GM19043 (cell line): ENCODE data around the gene NDUFA13.

Experiments used
- ATAC-seq: cut with Tn5 transposase; IDR thresholded peaks from one replicate; pipeline ENCODE4 v1.9.1; 2021; ENCODE audit warnings: low read depth; ENCODE audit not compliant: unreplicated experiment

The NDUFA13 gene

DNA sequence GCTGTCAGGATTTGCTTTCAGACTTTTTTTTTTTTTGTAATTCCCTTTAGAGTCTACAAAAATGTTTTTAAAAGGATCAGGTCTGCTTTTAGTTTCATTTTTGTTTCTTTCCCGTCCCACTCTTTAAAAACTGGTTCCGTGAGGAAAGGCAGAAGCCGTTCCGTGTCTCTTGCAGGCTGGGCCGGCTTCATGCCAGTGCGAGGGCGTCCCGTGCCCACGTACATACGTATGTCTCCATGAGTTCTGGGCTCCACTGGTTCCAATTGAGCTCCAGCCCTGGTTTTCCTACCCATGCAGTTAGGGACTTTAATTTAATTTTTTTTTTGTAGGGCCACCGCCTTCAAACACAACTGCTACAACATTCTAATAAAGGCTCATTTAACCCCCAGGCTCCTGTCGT lies 9.4 kb upstream of the NDUFA13 start:
- ATAC-seq = no peak

DNA sequence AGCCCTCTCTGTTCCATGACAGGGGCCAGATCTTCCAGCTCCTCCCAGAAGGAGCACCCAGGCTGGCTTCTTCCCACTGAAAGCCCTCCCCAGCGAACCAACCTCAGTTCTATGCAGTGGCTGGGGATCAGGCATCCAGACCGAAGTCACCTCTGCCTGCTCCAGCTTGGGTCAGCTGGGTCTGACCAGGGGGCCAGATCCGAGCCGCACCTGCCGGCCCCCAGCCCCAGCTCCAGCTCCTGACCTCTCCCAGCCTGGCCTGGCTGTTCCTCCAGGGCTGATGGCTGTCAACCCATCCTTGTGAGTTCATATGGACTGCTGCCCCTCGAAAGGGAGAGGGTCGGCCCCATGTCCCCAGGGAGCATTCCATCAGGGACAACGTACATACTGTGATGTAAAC lies 8.7 kb upstream of the NDUFA13 start:
- ATAC-seq = no peak

GRCh38 chr19:19508217-19508616 lies 7.8 kb upstream of the NDUFA13 start:
- ATAC-seq = no peak

DNA sequence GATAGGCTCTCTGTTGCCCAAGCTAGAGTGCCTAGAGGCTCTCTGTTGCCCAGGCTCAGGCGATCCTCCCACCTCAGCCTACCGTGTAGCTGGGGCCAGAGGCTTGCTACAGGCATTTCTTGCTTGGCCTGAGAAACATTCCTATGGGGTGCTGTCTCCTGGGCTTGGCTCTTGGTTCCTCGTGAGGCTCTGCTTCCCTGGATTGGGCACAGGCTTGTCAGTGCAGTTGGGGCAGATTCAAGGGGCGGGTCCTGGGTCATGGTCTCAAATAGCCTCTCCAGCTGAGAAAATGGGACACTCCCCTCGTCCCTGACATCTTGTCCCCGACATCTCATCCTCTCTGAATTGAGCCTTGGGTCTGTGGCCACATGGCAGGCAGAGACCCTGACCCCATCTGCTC lies 5.6 kb upstream of the NDUFA13 start:
- ATAC-seq = no peak

DNA sequence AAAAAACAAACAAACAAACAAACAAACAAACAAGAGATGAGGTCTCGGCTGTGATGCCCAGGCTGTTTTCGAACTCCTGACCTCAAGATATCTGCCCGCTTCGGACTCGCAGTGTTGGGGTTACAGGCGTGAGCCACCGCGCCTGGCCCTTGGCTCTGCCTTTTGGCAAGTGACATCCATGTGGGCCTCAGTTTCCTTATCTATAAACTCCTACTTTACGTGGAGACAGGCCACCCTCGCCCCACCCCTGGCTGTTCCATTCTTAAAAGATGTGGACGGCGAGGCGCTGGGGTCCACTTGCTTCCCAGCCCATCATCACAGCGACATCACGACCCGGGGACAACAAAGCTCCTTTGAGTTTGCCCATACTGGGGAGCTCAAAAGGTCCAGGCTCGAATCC lies 2.3 kb upstream of the NDUFA13 start:
- ATAC-seq = no peak

DNA sequence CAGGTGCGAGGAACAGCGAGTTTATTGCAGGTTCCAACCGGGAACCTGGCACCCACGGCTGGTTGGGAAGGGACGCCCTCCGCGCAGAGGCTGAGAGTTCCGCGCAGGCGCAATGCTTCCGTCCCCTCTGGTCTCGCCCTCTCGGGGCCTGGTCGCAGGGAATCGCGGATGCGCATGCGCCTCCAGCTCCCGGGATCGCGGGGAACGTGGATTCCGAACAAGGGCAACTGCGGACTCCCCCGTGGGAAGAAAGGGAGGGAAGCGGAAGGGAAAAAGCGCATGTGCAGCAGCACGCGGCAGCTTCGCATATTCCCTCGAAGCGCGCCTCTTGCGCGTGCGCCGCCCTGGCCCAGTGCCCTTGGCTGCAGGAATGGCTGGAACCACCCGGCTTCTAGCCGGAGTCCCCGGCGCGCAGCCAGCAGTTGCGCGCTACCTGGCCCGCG lies 1.8 kb upstream of the NDUFA13 start:
- no peak for ATAC-seq

DNA sequence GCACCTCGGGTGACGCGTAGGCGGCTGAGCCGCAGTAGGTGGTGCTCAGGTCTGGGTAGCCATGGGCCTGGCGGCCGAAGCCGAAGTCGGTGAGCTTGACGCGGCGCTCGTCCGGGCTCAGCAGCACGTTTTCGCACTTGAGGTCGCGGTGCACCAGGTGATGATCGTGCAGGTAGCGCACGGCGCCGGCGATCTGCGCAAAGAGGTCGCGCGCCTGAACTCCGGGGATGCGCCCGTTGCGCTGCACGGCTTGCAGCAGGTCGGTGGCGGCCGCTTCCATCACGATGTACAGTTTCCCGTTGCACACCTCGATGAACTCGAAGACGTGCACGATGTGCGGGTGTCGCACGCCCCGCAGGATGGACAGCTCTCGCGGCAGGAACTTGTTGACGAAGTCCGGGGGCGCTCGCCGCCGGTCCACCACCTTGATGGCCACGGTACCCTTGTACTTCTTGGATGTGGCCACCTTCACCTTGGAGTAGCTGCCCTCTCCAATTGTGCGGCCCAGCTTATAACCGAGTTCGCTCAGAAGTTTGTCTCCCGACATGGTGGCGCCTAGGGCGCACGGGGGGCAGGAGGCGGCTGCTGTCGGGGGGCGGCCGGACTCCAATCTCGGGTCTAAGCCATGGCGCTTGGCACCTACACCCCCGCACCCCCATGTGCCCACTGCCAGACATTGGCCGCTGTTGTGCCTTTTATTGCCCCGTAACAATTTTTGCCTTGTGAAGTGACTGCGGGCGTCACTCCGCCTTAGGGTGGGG lies 964 bp upstream of the NDUFA13 start, which contains the start of gene TSSK6:
Gene TSSK6 (minus strand): TSS at position 668 of the 761 bp plus-strand sequence. CDS start 121 bp downstream, at position 547.
- no peak for ATAC-seq

- ATAC-seq = no peak
Measured at GRCh38 chr19:19517235-19517619, 1.2 kb downstream of the NDUFA13 start.

- no peak for ATAC-seq
Measured at GRCh38 chr19:19520989-19521388, 5.0 kb downstream of the NDUFA13 start.

GRCh38 chr19:19523177-19523576 lies 7.2 kb downstream of the NDUFA13 start:
- ATAC-seq = no peak

DNA sequence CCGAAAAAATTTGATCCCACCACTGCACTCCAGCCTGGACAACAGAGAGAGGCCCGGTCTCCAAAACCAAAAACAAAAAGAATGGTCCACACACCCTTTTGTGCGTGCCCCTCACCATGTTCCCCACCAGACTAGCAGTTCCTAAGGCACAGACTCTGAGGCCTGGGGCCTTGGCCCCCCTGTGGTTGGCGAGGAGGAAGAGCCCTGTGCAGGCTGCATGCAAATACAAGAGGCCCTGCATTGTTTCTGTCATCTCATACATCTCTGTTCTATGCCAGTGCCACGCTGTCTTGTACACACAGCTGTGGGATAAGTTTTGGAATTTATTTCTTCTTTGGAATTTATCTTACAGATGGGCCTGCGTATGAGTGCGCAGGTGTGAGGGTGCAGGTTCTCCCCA lies 8.0 kb downstream of the NDUFA13 start:
- no peak for ATAC-seq

DNA sequence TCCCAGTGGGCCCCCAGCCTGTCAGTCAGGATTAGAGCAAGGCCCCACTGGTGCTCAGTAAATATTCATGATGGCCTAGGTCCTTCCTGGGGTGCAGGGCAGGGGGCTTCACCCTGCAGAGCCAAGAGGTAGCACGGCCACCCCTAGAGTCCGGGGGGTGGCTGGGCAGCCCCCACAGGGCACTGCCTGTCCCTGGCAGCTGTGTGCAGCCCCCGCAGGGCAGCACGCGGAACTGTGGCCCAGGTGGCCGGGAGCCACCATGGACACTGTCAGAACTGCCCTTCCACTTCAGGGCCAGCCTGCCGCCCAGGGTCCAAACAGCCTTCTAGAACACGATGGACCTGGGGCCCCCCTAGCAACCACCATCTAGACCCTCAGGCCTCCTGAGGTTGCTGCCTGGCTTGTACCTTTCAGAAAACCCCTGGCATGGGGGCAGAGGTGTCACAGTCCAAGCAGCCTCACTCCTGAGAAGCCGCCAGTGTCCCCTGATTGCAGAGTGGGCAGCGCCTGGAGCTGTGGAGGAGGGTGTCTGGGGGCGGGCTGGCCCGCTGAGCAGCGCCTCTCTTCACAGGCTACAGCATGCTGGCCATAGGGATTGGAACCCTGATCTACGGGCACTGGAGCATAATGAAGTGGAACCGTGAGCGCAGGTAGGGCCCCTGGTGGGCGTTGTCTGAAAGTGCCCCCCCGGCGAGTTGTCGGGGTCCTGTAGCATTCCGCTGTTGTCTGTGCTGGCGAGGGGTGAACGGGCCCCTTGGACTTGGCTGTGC lies 9.8 kb downstream of the NDUFA13 start:
- ATAC-seq = no peak

DNA sequence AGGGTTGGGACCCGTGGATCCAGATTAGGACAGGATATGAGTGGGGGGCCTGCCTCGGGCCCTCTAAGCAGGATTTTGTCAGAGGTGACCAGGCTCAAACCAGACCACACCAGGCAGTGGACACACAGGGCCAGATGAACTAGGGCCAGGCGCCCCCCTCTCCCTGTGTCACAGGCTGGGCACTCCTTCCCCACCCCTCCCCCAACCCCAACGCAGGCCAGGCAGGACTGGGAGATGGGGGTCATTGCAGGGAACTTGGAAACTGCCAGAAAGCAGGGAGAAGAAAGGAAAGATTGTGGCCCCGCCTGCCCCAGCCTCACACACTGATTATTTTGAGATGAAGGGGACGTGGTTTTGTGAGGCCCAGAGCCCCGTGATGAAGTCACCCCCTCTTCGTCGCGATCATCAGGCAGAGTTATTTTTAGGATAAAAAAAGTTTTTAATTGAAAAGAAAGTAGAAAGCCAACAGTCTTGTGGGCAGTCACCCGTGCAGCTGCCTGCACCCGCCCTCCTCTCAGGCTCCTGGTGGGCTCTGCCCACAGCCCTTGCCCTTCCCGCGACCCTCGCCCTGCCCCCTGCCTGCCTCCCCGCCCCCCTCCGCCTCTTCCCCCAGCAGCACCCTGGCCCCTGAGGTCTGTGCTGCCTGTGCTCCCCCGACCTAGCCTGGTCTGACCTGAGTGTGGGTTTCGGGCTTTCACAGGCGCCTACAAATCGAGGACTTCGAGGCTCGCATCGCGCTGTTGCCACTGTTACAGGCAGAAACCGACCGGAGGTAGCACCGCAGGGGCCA lies 10.8 kb downstream of the NDUFA13 start:
- no peak for ATAC-seq

GRCh38 chr19:19527371-19527656 lies 11.3 kb downstream of the NDUFA13 start:
- ATAC-seq = no peak

- no peak for ATAC-seq
Measured at GRCh38 chr19:19527674-19528625, 11.9 kb downstream of the NDUFA13 start.

DNA sequence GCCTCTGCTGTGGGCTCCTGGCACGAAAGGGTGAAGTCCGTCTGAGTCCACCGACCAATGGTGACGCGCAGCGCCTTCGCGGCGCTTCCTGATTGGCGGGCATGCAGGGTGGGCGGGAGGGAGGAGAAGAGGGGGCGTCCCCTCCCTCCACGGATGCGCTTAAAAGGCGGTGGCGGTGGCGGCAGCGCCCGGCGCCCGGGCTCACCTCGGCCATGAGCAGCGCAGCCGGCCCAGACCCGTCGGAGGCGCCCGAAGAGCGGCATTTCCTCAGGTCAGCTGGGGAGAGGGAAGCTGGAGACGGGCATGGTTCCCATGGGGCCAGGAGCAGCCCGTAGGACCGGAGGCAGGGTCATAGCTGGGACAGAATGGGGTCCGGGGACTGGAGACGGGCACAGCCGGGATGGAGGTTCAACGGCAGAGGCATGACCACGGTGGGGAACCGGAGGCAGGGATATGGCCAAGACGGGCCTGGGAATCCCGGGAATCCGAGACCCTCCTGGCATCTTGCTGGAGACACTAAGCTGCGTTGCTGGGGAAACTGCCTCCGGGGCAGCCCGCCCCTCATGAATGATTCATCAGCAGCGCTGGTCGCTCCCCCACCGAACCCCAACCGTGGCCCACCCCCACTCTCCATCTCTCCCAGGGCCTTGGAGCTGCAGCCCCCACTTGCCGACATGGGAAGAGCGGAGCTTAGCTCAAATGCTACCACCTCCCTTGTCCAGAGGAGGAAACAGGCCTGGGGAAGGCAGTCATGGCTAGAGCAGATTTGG lies 12.9 kb downstream of the NDUFA13 start, which contains the start of gene YJEFN3:
Gene YJEFN3 (plus strand): TSS at position 191 of the 770 bp plus-strand sequence. CDS start 22 bp downstream, at position 213.
- no peak for ATAC-seq

DNA sequence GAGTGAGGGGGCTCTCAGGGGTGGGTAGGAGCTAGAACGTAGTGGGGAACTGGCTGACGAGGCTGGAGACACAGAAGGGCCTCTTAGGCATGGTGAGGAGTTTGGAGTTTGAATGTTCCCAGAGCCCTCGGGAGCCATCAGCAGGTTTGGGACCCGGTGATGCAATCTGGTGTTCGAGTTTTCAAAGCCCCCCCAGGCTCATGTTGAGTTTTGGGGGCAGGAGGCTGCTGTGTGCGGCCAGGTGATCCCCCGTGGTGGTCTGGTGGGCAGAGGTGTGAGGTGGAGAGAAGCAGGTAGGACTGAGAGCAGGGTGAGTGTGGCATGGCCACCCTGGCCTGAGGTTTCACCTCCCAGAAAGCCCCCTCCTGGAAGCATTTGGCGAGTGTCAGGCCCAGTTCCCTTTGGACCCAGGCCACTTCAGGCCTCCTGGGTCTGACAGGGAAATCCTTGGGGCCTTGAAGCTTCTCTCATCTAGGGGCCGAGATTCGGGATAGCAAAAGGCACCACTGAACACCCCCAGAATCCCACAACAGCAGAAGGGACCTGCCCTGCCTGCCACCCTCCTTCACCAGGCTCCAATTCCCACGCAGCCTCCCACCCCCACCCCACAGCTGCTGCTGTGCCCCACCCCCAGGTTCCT lies 13.9 kb downstream of the NDUFA13 start:
- no peak for ATAC-seq

- no peak for ATAC-seq
Measured at GRCh38 chr19:19530423-19530804, 14.4 kb downstream of the NDUFA13 start.

DNA sequence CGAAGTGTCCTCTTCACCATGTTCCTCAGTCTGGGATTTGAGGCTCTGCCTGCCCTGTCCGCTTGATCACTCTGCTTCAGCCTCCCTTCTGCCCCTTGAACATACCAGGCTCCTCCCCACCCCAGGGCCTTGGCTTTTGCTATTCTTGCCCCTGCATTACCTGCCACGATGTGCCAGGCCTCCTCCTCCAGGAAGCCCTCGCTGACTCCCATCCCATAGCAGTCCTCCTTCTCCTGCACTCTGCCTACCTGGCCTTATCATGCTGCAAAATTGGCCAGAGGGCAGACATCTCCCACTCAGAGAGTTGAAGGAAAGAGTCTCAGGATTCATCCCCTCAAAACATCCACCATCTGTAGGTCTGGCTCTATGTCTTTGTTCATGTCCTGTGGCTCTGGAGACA lies 14.9 kb downstream of the NDUFA13 start:
- ATAC-seq = no peak
